HepG2 (cell line): ENCODE results near the gene MARK2. TPM values are rescaled to one million over a fixed set of nuclear protein-coding genes. Genes with fewer than 3 reads are reported as not detected.

Experiments
- ASH2L ChIP-seq: fragments of 300-600, 200-600 bp; sonication (generic); IDR thresholded peaks from 2 replicates; pipeline ENCODE4 v1.7.0; 2017; ENCODE audit warnings: low read depth, mild to moderate bottlenecking, moderate library complexity, mixed read lengths, low read length; ENCODE audit not compliant: insufficient read length
- FOXC1 ChIP-seq: sonication (generic); formaldehyde crosslinking; IDR thresholded peaks from 2 replicates; pipeline ENCODE4 v1.8.0; 2022; ENCODE audit warnings: mild to moderate bottlenecking, missing genetic modification reagents, borderline replicate concordance
- HDAC1 ChIP-seq: sonication (generic); formaldehyde crosslinking; IDR thresholded peaks from 2 replicates; pipeline ENCODE4 v1.5.1; 2020; ENCODE audit warnings: mild to moderate bottlenecking, missing genetic modification reagents
- HNRNPL ChIP-seq: fragments of 200-400 bp; formaldehyde crosslinking; IDR thresholded peaks from 2 replicates; pipeline ENCODE4 v1.6.1; 2017; ENCODE audit warnings: mild to moderate bottlenecking, low read depth, low read length
- MXI1 ChIP-seq: IDR thresholded peaks from 3 replicates; pipeline ENCODE4 v1.6.1; 2012; ENCODE audit warnings: low read depth, low read length, inconsistent platforms, borderline replicate concordance
- PCBP1 ChIP-seq: fragments of 200-400 bp; formaldehyde crosslinking; IDR thresholded peaks from 2 replicates; pipeline ENCODE4 v1.6.1; 2017; ENCODE audit warnings: mild to moderate bottlenecking, low read depth, low read length, borderline replicate concordance
- RXRA ChIP-seq: sonication (generic); formaldehyde crosslinking; IDR thresholded peaks from 2 replicates; pipeline ENCODE4 v1.5.1; 2020; ENCODE audit warnings: missing genetic modification reagents
- SIN3A ChIP-seq: IDR thresholded peaks from 2 replicates; pipeline ENCODE4 v1.6.1; 2011; ENCODE audit warnings: low read depth, mild to moderate bottlenecking, control low read depth, low read length, borderline replicate concordance
- ZBTB49 ChIP-seq: sonication (generic); formaldehyde crosslinking; IDR thresholded peaks from 2 replicates; pipeline ENCODE4 v1.4.0; 2020; ENCODE audit warnings: missing genetic modification reagents, borderline replicate concordance
- ZNF230 ChIP-seq: sonication (generic); formaldehyde crosslinking; IDR thresholded peaks from 2 replicates; pipeline ENCODE4 v1.4.0; 2020; ENCODE audit warnings: mild to moderate bottlenecking, missing genetic modification reagents
- ZNF333 ChIP-seq: sonication (generic); formaldehyde crosslinking; IDR thresholded peaks from 2 replicates; pipeline ENCODE4 v1.4.0; 2020; ENCODE audit warnings: mild to moderate bottlenecking, missing genetic modification reagents, borderline replicate concordance
- ZNF343 ChIP-seq: sonication (generic); formaldehyde crosslinking; IDR thresholded peaks from 2 replicates; pipeline ENCODE4 v1.4.0; 2020; ENCODE audit warnings: mild to moderate bottlenecking, missing genetic modification reagents
- ZNF441 ChIP-seq: sonication (generic); formaldehyde crosslinking; IDR thresholded peaks from 2 replicates; pipeline ENCODE4 v1.7.0; 2021; ENCODE audit warnings: missing genetic modification reagents, borderline replicate concordance
- ZNF484 ChIP-seq: sonication (generic); formaldehyde crosslinking; IDR thresholded peaks from 2 replicates; pipeline ENCODE4 v1.5.1; 2020; ENCODE audit warnings: mild to moderate bottlenecking, low read depth, missing genetic modification reagents, borderline replicate concordance
- ZNF691 ChIP-seq: sonication (generic); formaldehyde crosslinking; IDR thresholded peaks from 2 replicates; pipeline ENCODE4 v1.4.0; 2020; ENCODE audit warnings: missing genetic modification reagents, low read depth, mild to moderate bottlenecking, borderline replicate concordance
- polyA plus RNA-seq, 8 experiments: library from polyadenylated mRNA; depleted of rRNA in 3 of 8; stranded (reverse) in 7 of 8; unstranded in 1 of 8; fragments of >200 nt; fragmentation: Illumina TruSeq in 4 of 8; extraction: Trizol in 4 of 8; gene quantifications; 2 replicates each; pipeline versions ENCODE4 v1.2.1 to v1.2.3, GENCODE V29; 2011 to 2016; ENCODE audit warnings: low read depth in 4 of 8, missing spikeins in 1 of 8, mixed read lengths in 1 of 8; ENCODE audit not compliant: insufficient read depth in 1 of 8
- total RNA-seq, 5 experiments: library from RNA; depleted of rRNA; stranded (reverse); fragments of >200 nt; fragmentation: Illumina TruSeq; extraction: Trizol; gene quantifications; 2 replicates each; pipeline ENCODE4 v1.2.3, GENCODE V29; 2016; ENCODE audit warnings: low read depth in 1 of 5
- TF ChIP-seq, protein P1 (sequence below): IDR thresholded peaks from 2 replicates; pipeline ENCODE4 v1.6.1; 2012; ENCODE audit warnings: inconsistent platforms
- TF ChIP-seq, protein P2 (sequence below): sonication (generic); formaldehyde crosslinking; IDR thresholded peaks from 2 replicates; pipeline ENCODE4 v1.5.1; 2020; ENCODE audit warnings: mild to moderate bottlenecking, moderate library complexity, missing genetic modification reagents
- TF ChIP-seq, protein P3 (sequence below): sonication (generic); IDR thresholded peaks from 2 replicates; pipeline ENCODE4 v1.6.1; 2016; ENCODE audit warnings: low read depth, borderline replicate concordance

The MARK2 gene
- total and polyA plus RNA-seq, 2 of the 13 experiments (the other 11 are each of a cell fraction or from before 2014, with no cell fraction given): 13.5 to 13.9 TPM

DNA sequence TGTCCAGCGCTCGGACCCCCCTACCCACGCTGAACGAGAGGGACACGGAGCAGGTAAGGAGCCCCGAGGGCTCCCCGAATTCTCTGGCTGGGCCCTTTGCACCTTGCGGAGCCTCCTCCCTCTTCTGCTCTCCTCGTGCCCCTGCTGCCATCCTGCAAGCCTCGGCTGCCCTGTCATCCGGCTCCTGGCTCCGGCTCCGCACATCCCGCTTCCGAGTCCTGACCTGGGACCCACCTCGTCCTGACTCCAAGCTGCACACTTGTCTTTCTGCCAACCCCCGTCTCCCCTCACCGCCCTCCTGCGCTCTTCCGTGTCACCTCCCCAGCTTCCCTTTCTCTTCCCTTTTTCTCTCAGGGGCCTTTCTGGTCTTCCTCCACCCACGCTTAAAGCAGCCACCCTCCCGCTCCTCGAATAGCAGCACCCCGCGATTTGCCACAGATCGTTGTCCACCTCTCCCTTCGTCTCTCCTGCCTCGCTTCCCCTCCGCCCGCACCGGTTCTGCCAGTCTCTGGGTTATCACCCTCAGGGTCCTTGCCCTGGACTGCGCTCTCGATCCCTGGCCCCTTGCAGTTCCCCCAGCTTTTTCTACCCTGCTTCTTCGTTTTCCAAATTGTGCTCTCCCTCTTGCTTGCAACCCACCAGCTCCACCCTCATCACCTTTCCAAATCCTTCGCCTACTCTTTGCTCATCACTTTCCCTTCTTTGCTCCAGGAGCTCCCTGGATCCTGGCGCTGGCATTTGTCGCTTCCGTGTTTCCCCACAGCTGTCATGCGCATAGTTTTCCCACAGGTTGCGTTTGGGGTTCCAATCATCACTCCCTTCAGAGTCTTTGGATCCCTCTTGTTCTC is 822 bp downstream of the MARK2 start (continued):
- TF ChIP-seq ZNF343 (CRISPR knock-in tag): 0 out of 2 replicates have a peak, but pooled peaks have one; percentile 54
- TF ChIP-seq, protein P1, sequence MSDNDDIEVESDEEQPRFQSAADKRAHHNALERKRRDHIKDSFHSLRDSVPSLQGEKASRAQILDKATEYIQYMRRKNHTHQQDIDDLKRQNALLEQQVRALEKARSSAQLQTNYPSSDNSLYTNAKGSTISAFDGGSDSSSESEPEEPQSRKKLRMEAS: peak; percentile 23; the same call in 1 of the 2 replicates
- peak; percentile 2; the same call in 1 of the 3 replicates for TF ChIP-seq MXI1
- TF ChIP-seq ZNF333: 0 out of 2 replicates have a peak, but pooled peaks have one; percentile 33
- TF ChIP-seq PCBP1: 0 out of 2 replicates have a peak, but pooled peaks have one; percentile 25
- TF ChIP-seq, protein P2, sequence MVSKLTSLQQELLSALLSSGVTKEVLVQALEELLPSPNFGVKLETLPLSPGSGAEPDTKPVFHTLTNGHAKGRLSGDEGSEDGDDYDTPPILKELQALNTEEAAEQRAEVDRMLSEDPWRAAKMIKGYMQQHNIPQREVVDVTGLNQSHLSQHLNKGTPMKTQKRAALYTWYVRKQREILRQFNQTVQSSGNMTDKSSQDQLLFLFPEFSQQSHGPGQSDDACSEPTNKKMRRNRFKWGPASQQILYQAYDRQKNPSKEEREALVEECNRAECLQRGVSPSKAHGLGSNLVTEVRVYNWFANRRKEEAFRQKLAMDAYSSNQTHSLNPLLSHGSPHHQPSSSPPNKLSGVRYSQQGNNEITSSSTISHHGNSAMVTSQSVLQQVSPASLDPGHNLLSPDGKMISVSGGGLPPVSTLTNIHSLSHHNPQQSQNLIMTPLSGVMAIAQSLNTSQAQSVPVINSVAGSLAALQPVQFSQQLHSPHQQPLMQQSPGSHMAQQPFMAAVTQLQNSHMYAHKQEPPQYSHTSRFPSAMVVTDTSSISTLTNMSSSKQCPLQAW (CRISPR knock-in tag): peak; percentile 11; the same call in 1 of the 2 replicates
- TF ChIP-seq ZNF441 (CRISPR knock-in tag): no peak
- 0 out of 2 replicates have a peak, but pooled peaks have one; percentile 35 for TF ChIP-seq HNRNPL
- TF ChIP-seq, protein P3, sequence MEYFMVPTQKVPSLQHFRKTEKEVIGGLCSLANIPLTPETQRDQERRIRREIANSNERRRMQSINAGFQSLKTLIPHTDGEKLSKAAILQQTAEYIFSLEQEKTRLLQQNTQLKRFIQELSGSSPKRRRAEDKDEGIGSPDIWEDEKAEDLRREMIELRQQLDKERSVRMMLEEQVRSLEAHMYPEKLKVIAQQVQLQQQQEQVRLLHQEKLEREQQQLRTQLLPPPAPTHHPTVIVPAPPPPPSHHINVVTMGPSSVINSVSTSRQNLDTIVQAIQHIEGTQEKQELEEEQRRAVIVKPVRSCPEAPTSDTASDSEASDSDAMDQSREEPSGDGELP: peak; percentile 19; the same call in 1 of the 2 replicates
- 0 out of 2 replicates have a peak, but pooled peaks have one; percentile 47 for TF ChIP-seq ZNF691 (CRISPR knock-in tag)
- 0 out of 2 replicates have a peak, but pooled peaks have one; percentile 38 for TF ChIP-seq HDAC1
- peak; percentile 7 for TF ChIP-seq ASH2L
- peak; percentile 22; the same call in 1 of the 2 replicates for TF ChIP-seq FOXC1 (CRISPR knock-in tag)
- TF ChIP-seq ZNF484: no peak
- 0 out of 2 replicates have a peak, but pooled peaks have one; percentile 9 for TF ChIP-seq SIN3A
- 0 out of 2 replicates have a peak, but pooled peaks have one; percentile 67 for TF ChIP-seq ZNF230
- TF ChIP-seq RXRA (CRISPR knock-in tag): 0 out of 2 replicates have a peak, but pooled peaks have one; percentile 14
- TF ChIP-seq ZBTB49 (CRISPR knock-in tag): no peak
- TF ChIP-seq, all 625 proteins: peak for 23
